IMR-90 (cell line): ENCODE data around the gene XRN2. TPM values are rescaled to one million over a fixed set of nuclear protein-coding genes. Genes with fewer than 3 reads are reported as not detected.

Source experiments
- ATAC-seq: fragments of 200-7000 bp; cut with Tn5 transposase; 2 replicates; pipeline ENCODE4 v1.9.1; 2020; ENCODE audit warnings: low read depth, mild to moderate bottlenecking, moderate library complexity
- BruUV-seq: library from RNA; stranded (reverse); fragments of 400-500 nt; replicated peaks from 2 replicates; lab custom pipeline; 2021; lab: Mats Ljungman, UMichigan
- CTCF ChIA-PET: fragments of 300-600 bp; formaldehyde crosslinking; extraction: SDS; loops from one replicate; lab custom pipeline; 2021; ENCODE audit warnings: antibody characterized with exemption; lab: Yijun Ruan, JAX
- POLR2A ChIA-PET: fragments of 300-600 bp; sonication (Branson Sonifier 250); formaldehyde crosslinking; loops from one replicate; lab custom pipeline; 2022; ENCODE audit warnings: antibody characterized with exemption; ENCODE audit not compliant: unreplicated experiment; lab: Charles Lee
- DNase-seq: peaks from one replicate; pipeline ENCODE4 v3.0.0; 2013
- H2AFZ ChIP-seq: replicated peaks from 2 replicates; pipeline ENCODE3; 2013; ENCODE audit warnings: low read length, mild to moderate bottlenecking; ENCODE audit not compliant: poor library complexity
- H2AK5ac ChIP-seq: 2 replicates; pipeline ENCODE4 v1.6.1; 2013; ENCODE audit warnings: low read depth, low read length, inconsistent platforms
- H2AK9ac ChIP-seq: replicated peaks from 2 replicates; pipeline ENCODE3; 2013; ENCODE audit warnings: mild to moderate bottlenecking, low read depth, low read length, moderate library complexity; ENCODE audit not compliant: poor library complexity
- H2BK120ac ChIP-seq: 2 replicates; pipeline ENCODE4 v1.6.1; 2013; ENCODE audit warnings: low read depth, low read length, inconsistent platforms
- H2BK15ac ChIP-seq: 3 replicates; pipeline ENCODE4 v1.6.1; 2013; ENCODE audit warnings: low read depth, low read length, inconsistent platforms
- H2BK20ac ChIP-seq: 2 replicates; pipeline ENCODE4 v1.6.1; 2013; ENCODE audit warnings: low read depth, mild to moderate bottlenecking, inconsistent platforms, low read length, moderate library complexity
- H2BK5ac ChIP-seq: 2 replicates; pipeline ENCODE4 v1.6.1; 2013; ENCODE audit warnings: mild to moderate bottlenecking, low read depth, low read length, inconsistent platforms; ENCODE audit not compliant: poor library complexity, severe bottlenecking
- H3K14ac ChIP-seq: replicated peaks from 2 replicates; pipeline ENCODE4 v1.6.1; 2013; ENCODE audit warnings: low read depth, low read length, inconsistent platforms
- H3K18ac ChIP-seq: 2 replicates; pipeline ENCODE4 v1.6.1; 2013; ENCODE audit warnings: low read depth, low read length, control low read depth
- H3K23ac ChIP-seq: 2 replicates; pipeline ENCODE4 v1.6.1; 2013; ENCODE audit warnings: low read depth, low read length, inconsistent platforms
- H3K27ac ChIP-seq: 2 replicates; pipeline ENCODE4 v1.5.1; 2013; ENCODE audit warnings: mild to moderate bottlenecking, control low read depth, low read length; ENCODE audit not compliant: insufficient read depth
- H3K27me3 ChIP-seq: 2 replicates; pipeline ENCODE4 v1.6.1; 2013; ENCODE audit warnings: low read length; ENCODE audit not compliant: control insufficient read depth, insufficient read depth
- H3K36me3 ChIP-seq: 2 replicates; pipeline ENCODE4 v1.6.1; 2013; ENCODE audit warnings: low read length, mixed read lengths; ENCODE audit not compliant: control insufficient read depth, insufficient read depth
- H3K4ac ChIP-seq: 2 replicates; pipeline ENCODE4 v1.6.1; 2013; ENCODE audit warnings: low read depth, low read length, inconsistent platforms
- H3K4me1 ChIP-seq: 2 replicates; pipeline ENCODE4 v1.6.1; 2013; ENCODE audit warnings: low read length, mixed read lengths; ENCODE audit not compliant: control insufficient read depth, insufficient read depth
- H3K4me2 ChIP-seq: 2 replicates; pipeline ENCODE4 v1.6.1; 2013; ENCODE audit warnings: low read depth, mild to moderate bottlenecking, control low read depth, low read length, moderate library complexity
- H3K4me3 ChIP-seq: 2 replicates; pipeline ENCODE4 v1.5.1; 2013; ENCODE audit warnings: low read depth, mild to moderate bottlenecking, control low read depth, low read length, moderate library complexity; ENCODE audit not compliant: insufficient read depth
- H3K56ac ChIP-seq: 2 replicates; pipeline ENCODE4 v1.6.1; 2013; ENCODE audit warnings: low read length, inconsistent platforms; ENCODE audit not compliant: insufficient read depth; ENCODE audit errors: extremely low read depth
- H3K79me1 ChIP-seq, 2 experiments: 2 replicates each; pipeline ENCODE4 v1.6.1; 2013; ENCODE audit warnings: low read length in 2 of 2, inconsistent platforms in 1 of 2, low read depth in 1 of 2
- H3K9ac ChIP-seq: 2 replicates; pipeline ENCODE4 v1.6.1; 2013; ENCODE audit warnings: low read depth, low read length, control low read depth
- H3K9me1 ChIP-seq: 2 replicates; pipeline ENCODE4 v1.6.1; 2013; ENCODE audit warnings: low read length, inconsistent platforms; ENCODE audit not compliant: insufficient read depth
- H3K9me3 ChIP-seq: 2 replicates; pipeline ENCODE4 v1.6.1; 2013; ENCODE audit warnings: low read length; ENCODE audit not compliant: control insufficient read depth, insufficient read depth
- H4K20me1 ChIP-seq: 2 replicates; pipeline ENCODE4 v1.6.1; 2013; ENCODE audit warnings: low read length, inconsistent platforms; ENCODE audit not compliant: insufficient read depth
- H4K5ac ChIP-seq: 2 replicates; pipeline ENCODE4 v1.6.1; 2013; ENCODE audit warnings: mild to moderate bottlenecking, low read depth, low read length, control low read depth
- H4K8ac ChIP-seq, 2 experiments: 2 replicates each; pipeline ENCODE4 v1.6.1; 2013; ENCODE audit warnings: low read depth in 2 of 2, low read length in 2 of 2, control low read depth in 1 of 2, inconsistent platforms in 1 of 2
- H4K91ac ChIP-seq: 2 replicates; pipeline ENCODE4 v1.6.1; 2013; ENCODE audit warnings: low read depth, low read length, inconsistent platforms; ENCODE audit not compliant: insufficient read depth
- CEBPB ChIP-seq: IDR thresholded peaks from 2 replicates; pipeline ENCODE4 v1.6.1; 2012; ENCODE audit warnings: low read depth, low read length, improper control_type of control experiment
- ELK1 ChIP-seq: fragments of 150-350 bp; IDR thresholded peaks from 2 replicates; pipeline ENCODE4 v1.6.1; 2016; ENCODE audit warnings: low read depth, mild to moderate bottlenecking, low read length, moderate library complexity, borderline replicate concordance
- RAD21 ChIP-seq: IDR thresholded peaks from 2 replicates; pipeline ENCODE4 v1.6.1; 2012; ENCODE audit warnings: low read length, improper control_type of control experiment
- WGBS, 2 experiments: methylation state at CpG; one replicate each; pipeline versions ENCODE4 v1.1.5 to v1.1.7; 2013; ENCODE audit warnings: missing lambda C conversion rate in 2 of 2; ENCODE audit not compliant: insufficient read length in 1 of 2; ENCODE audit errors: extremely low coverage in 2 of 2; 5-methylcytosine and 5-hydroxymethylcytosine counted together
- dilution Hi-C: fragments of 300-500 bp; cut with HindIII; formaldehyde crosslinking; loops from one replicate; pipeline ENCODE4 v1.14.3; 2018; ENCODE audit warnings: low sequenced_read_pairs; ENCODE audit not compliant: unreplicated experiment
- in situ Hi-C: fragments of 300-500 bp; cut with MboI; formaldehyde crosslinking; loops from 3 replicates; pipeline ENCODE4 v1.14.3; 2019; ENCODE audit warnings: low sequenced_read_pairs, inconsistent platforms, mixed read lengths
- intact Hi-C: fragments of 100-400 bp; cut with micrococcal nuclease; formaldehyde crosslinking; loops from 2 replicates; pipeline ENCODE4 v1.10.0; 2022
- polyA plus RNA-seq, 3 experiments: library from polyadenylated mRNA; depleted of rRNA; stranded (reverse); fragments of >200 nt; gene quantifications; 2 replicates each; pipeline ENCODE4 v1.2.3, GENCODE V29; 2012; ENCODE audit warnings: low replicate concordance in 1 of 3
- total RNA-seq: library from RNA; depleted of rRNA; stranded (reverse); fragments of >200 nt; gene quantifications from 2 replicates; pipeline ENCODE4 v1.2.3, GENCODE V29; 2012

Gene XRN2
- total and polyA plus RNA-seq, 2 of the 4 experiments (the other 2 are of a cell fraction), result 58.1 to 70.8 TPM

- Histone ChIP-seq H3K4me1 (no peaks in the 10 kb centered on the region), H3K4me2 (no peak overlapping the region), H4K91ac (no peak overlapping the region), H2BK5ac (no peak overlapping the region), H3K23ac (no peak overlapping the region), H3K27ac (no peak overlapping the region), H2AK5ac (no peak overlapping the region), H2BK120ac (no peak overlapping the region), H3K4me3 (no peak overlapping the region), H4K20me1 (no peaks in the 10 kb centered on the region), H3K14ac (no peak overlapping the region), H3K9ac (no peak overlapping the region), H3K36me3 (no peaks in the 10 kb centered on the region), H3K18ac (no peak overlapping the region), H2AFZ (no peak overlapping the region), H3K79me1 (no peaks in the 10 kb centered on the region), H2BK15ac (no peak overlapping the region), H3K9me1 (no peaks in the 10 kb centered on the region), H2AK9ac (no peak overlapping the region), H4K5ac (no peak overlapping the region), H4K8ac (no peak overlapping the region), H3K56ac (no peak overlapping the region), H3K9me3 (peaks cover 1% of the 10 kb centered on the region; the same call in 1 of the 2 replicates), H3K27me3 (peaks cover 4% of the 10 kb centered on the region), H3K4ac (no peak overlapping the region), H2BK20ac (no peak overlapping the region)
- dilution Hi-C loops (no loop called here), intact Hi-C loops (no loop called here), in situ Hi-C loops (no loop called here)
- ChIA-PET POLR2A (no interaction called here), CTCF (no interaction called here)
- no TSS peak for BruUV-seq
- DNase-seq (no peak), ATAC-seq (no peak)
- WGBS, 2 experiments, result no CpG with 5 or more reads among the region's 3 CpGs
- TF ChIP-seq CEBPB (no peak), RAD21 (no peak), ELK1 (no peak)
Observed at GRCh38 chr20:21430020-21430419, 126.9 kb downstream of the XRN2 start.
